H9 (cell line): ENCODE results near the gene GALT. TPM values are rescaled to one million over a fixed set of nuclear protein-coding genes. Genes with fewer than 3 reads are reported as not detected.

Source experiments
- DNase-seq: peaks from one replicate; pipeline ENCODE4 v3.0.0-alpha.2; 2017
- H2AFZ ChIP-seq: one replicate; pipeline ENCODE4 v1.6.1; 2013; ENCODE audit warnings: mild to moderate bottlenecking, low read length, control low read depth, moderate library complexity
- H2AK5ac ChIP-seq: 2 replicates; pipeline ENCODE4 v1.6.1; 2013; ENCODE audit warnings: low read length, control low read depth, mixed read lengths; ENCODE audit not compliant: insufficient read length
- H2BK120ac ChIP-seq: one replicate; pipeline ENCODE4 v1.6.1; 2013; ENCODE audit warnings: low read depth, mild to moderate bottlenecking, low read length, control low read depth, inconsistent platforms; ENCODE audit not compliant: poor library complexity, severe bottlenecking
- H2BK12ac ChIP-seq: 2 replicates; pipeline ENCODE4 v1.6.1; 2013; ENCODE audit warnings: low read length, control low read depth, mixed read lengths, low read depth; ENCODE audit not compliant: insufficient read length
- H2BK15ac ChIP-seq: 2 replicates; pipeline ENCODE4 v1.6.1; 2013; ENCODE audit warnings: low read depth, low read length, control low read depth
- H2BK20ac ChIP-seq: one replicate; pipeline ENCODE4 v1.6.1; 2013; ENCODE audit warnings: low read depth, mild to moderate bottlenecking, low read length, control low read depth, inconsistent platforms; ENCODE audit not compliant: poor library complexity, severe bottlenecking
- H2BK5ac ChIP-seq: 2 replicates; pipeline ENCODE4 v1.6.1; 2013; ENCODE audit warnings: low read length, control low read depth, mixed read lengths; ENCODE audit not compliant: insufficient read length
- H3K14ac ChIP-seq: 2 replicates; pipeline ENCODE4 v1.6.1; 2013; ENCODE audit warnings: low read length, control low read depth; ENCODE audit not compliant: insufficient read depth
- H3K18ac ChIP-seq: 2 replicates; pipeline ENCODE4 v1.6.1; 2013; ENCODE audit warnings: low read depth, mild to moderate bottlenecking, mixed read lengths, low read length, control low read depth; ENCODE audit not compliant: insufficient read length
- H3K23ac ChIP-seq: 2 replicates; pipeline ENCODE4 v1.6.1; 2013; ENCODE audit warnings: low read length, control low read depth, mixed read lengths, low read depth; ENCODE audit not compliant: insufficient read length
- H3K23me2 ChIP-seq: 2 replicates; pipeline ENCODE4 v1.6.1; 2013; ENCODE audit warnings: low read depth, mild to moderate bottlenecking, mixed read lengths, low read length, control low read depth; ENCODE audit not compliant: insufficient read length, poor library complexity, severe bottlenecking
- H3K27ac ChIP-seq: 2 replicates; pipeline ENCODE4 v1.5.1; 2013; ENCODE audit warnings: low read length, control low read depth, mixed read lengths, low read depth; ENCODE audit not compliant: insufficient read length
- H3K27me3 ChIP-seq: 2 replicates; pipeline ENCODE4 v1.6.1; 2013; ENCODE audit warnings: low read length, control low read depth, inconsistent platforms; ENCODE audit not compliant: insufficient read depth
- H3K4ac ChIP-seq: 2 replicates; pipeline ENCODE4 v1.6.1; 2013; ENCODE audit warnings: low read depth, mild to moderate bottlenecking, control low read depth, inconsistent platforms, low read length, moderate library complexity
- H3K4me1 ChIP-seq: 2 replicates; pipeline ENCODE4 v1.6.1; 2013; ENCODE audit warnings: low read length, control low read depth, inconsistent platforms; ENCODE audit not compliant: insufficient read depth
- H3K4me2 ChIP-seq: 2 replicates; pipeline ENCODE4 v1.6.1; 2013; ENCODE audit warnings: low read length, control low read depth, mixed read lengths; ENCODE audit not compliant: insufficient read length, insufficient read depth
- H3K56ac ChIP-seq: 2 replicates; pipeline ENCODE4 v1.6.1; 2013; ENCODE audit warnings: low read depth, mild to moderate bottlenecking, mixed read lengths, low read length, control low read depth; ENCODE audit not compliant: insufficient read length
- H3K79me1 ChIP-seq: 2 replicates; pipeline ENCODE4 v1.6.1; 2013; ENCODE audit warnings: low read depth, mild to moderate bottlenecking, moderate library complexity, low read length, control low read depth, inconsistent platforms; ENCODE audit not compliant: insufficient read depth, poor library complexity, severe bottlenecking
- H3K79me2 ChIP-seq: 2 replicates; pipeline ENCODE4 v1.6.1; 2013; ENCODE audit warnings: low read length, control low read depth, inconsistent platforms; ENCODE audit not compliant: insufficient read depth
- H3K9ac ChIP-seq: 2 replicates; pipeline ENCODE4 v1.6.1; 2013; ENCODE audit warnings: low read length, control low read depth, mixed read lengths; ENCODE audit not compliant: insufficient read length; ENCODE audit errors: extremely low read depth
- H3K9me3 ChIP-seq: one replicate; pipeline ENCODE4 v1.6.1; 2013; ENCODE audit warnings: low read depth, low read length, inconsistent platforms; ENCODE audit not compliant: control insufficient read depth
- H3T11ph ChIP-seq: one replicate; pipeline ENCODE4 v1.6.1; 2013; ENCODE audit warnings: mild to moderate bottlenecking, low read length, control low read depth, inconsistent platforms
- H4K20me1 ChIP-seq: one replicate; pipeline ENCODE4 v1.6.1; 2013; ENCODE audit not compliant: control insufficient read depth, insufficient read length, insufficient read depth
- H4K5ac ChIP-seq: 2 replicates; pipeline ENCODE4 v1.6.1; 2013; ENCODE audit warnings: low read depth, mild to moderate bottlenecking, mixed read lengths, low read length, control low read depth; ENCODE audit not compliant: insufficient read length
- H4K8ac ChIP-seq: replicated peaks from 2 replicates; pipeline ENCODE4 v1.6.1; 2013; ENCODE audit warnings: low read length, control low read depth, mixed read lengths, low read depth; ENCODE audit not compliant: insufficient read length
- H4K91ac ChIP-seq: 2 replicates; pipeline ENCODE4 v1.6.1; 2013; ENCODE audit warnings: low read depth, mild to moderate bottlenecking, moderate library complexity, mixed read lengths, low read length, control low read depth; ENCODE audit not compliant: insufficient read length
- H3K27ac Mint-ChIP-seq, 3 experiments: 2 replicates in 2 of 3; 3 replicates in 1 of 3; pipeline ENCODE4 v1.8.0; 2020 to 2021; ENCODE audit warnings: mixed read lengths in 3 of 3, mild to moderate bottlenecking in 1 of 3, moderate library complexity in 1 of 3
- H3K27me3 Mint-ChIP-seq: 2 replicates; pipeline ENCODE4 v1.8.0; 2021; ENCODE audit warnings: low read depth, mild to moderate bottlenecking, moderate library complexity, mixed read lengths
- H3K36me3 Mint-ChIP-seq, 3 experiments: 2 replicates in 2 of 3; 3 replicates in 1 of 3; pipeline ENCODE4 v1.8.0; 2020 to 2021; ENCODE audit warnings: low read depth in 3 of 3, mixed read lengths in 3 of 3; ENCODE audit not compliant: insufficient read depth in 1 of 3
- H3K4me1 Mint-ChIP-seq, 2 experiments: 2 replicates each; pipeline ENCODE4 v1.8.0; 2020; ENCODE audit warnings: mixed read lengths in 2 of 2
- H3K4me3 Mint-ChIP-seq, 2 experiments: 2 replicates in 1 of 2; 3 replicates in 1 of 2; pipeline ENCODE4 v1.8.0; 2020 to 2021; ENCODE audit warnings: mild to moderate bottlenecking in 2 of 2, mixed read lengths in 2 of 2, moderate library complexity in 1 of 2
- H3K9me3 Mint-ChIP-seq, 2 experiments: 2 replicates in 1 of 2; 3 replicates in 1 of 2; pipeline ENCODE4 v1.8.0; 2020; ENCODE audit warnings: mild to moderate bottlenecking in 2 of 2, mixed read lengths in 2 of 2, moderate library complexity in 1 of 2
- CTCF ChIP-seq: fragments of 200-600 bp; sonication (generic); conservative IDR thresholded peaks from 3 replicates; pipeline ENCODE4 v1.8.0; 2021; ENCODE audit warnings: antibody characterized with exemption, mild to moderate bottlenecking
- WGBS: extraction: QIAGEN DNeasy Blood & Tissue Kit; methylation state at CpG from one replicate; pipeline ENCODE4 v1.1.7; 2013; ENCODE audit warnings: missing lambda C conversion rate, low lambda C conversion rate, mixed read lengths; ENCODE audit not compliant: insufficient read length; ENCODE audit errors: extremely low coverage; 5-methylcytosine and 5-hydroxymethylcytosine counted together
- total RNA-seq: library from RNA; stranded (reverse); gene quantifications from 2 replicates; pipeline ENCODE4 v1.2.1, GENCODE V29; 2021

GALT gene
- total RNA-seq, 1 experiment from 2014 or later: 41.5 TPM

- Histone ChIP-seq H3K14ac (no peak overlapping the region), H3K79me2 (peaks cover 2% of the 10 kb centered on the region; the same call in 1 of the 2 replicates), H4K5ac (no peak overlapping the region), H3K27ac (no peak overlapping the region), H2BK12ac (no peak overlapping the region), H3K23ac (no peak overlapping the region), H2BK120ac (no peak overlapping the region), H3K27me3 (no peaks in the 10 kb centered on the region), H4K20me1 (peaks cover 3% of the 10 kb centered on the region), H3K9me3 (no peaks in the 10 kb centered on the region), H3K18ac (no peak overlapping the region), H3K4me1 (peaks cover 8% of the 10 kb centered on the region; the same call in 1 of the 2 replicates), H4K91ac (no peak overlapping the region), H2BK20ac (no peak overlapping the region), H3K79me1 (no peaks in the 10 kb centered on the region), H3K56ac (no peak overlapping the region), H2AFZ (no peak overlapping the region), H4K8ac (no peak overlapping the region), H2BK15ac (no peak overlapping the region), H2AK5ac (no peak overlapping the region), H3K23me2 (peaks cover 16% of the 10 kb centered on the region), H3K4me2 (peak overlapping the region; percentile 63), H2BK5ac (no peak overlapping the region), H3K4ac (no peak overlapping the region), H3T11ph (no peak overlapping the region), H3K9ac (no peak overlapping the region)
- Mint-ChIP-seq H3K36me3 (peaks cover 16 to 28% (median 24%) of the 10 kb centered on the region in 3 experiments; a peak in 5 of 7 replicates), H3K4me3 (peak overlapping the region; percentile 77 to 84), H3K27me3 (peaks cover 4% of the 10 kb centered on the region), H3K4me1 (peaks cover 41 to 54% of the 10 kb centered on the region in 2 experiments), H3K9me3 (no peaks in the 10 kb centered on the region), H3K27ac (peak overlapping the region; percentile 54 to 97 (median 89); a peak in 4 of 7 replicates)
- no peak for TF ChIP-seq CTCF
- DNase-seq: no peak
- no CpG with 5 or more reads among the region's 4 CpGs for WGBS
These were observed 4.8 kb downstream of the GALT start for GRCh38 chr9:34651321-34651720.
